Measurements from ENCODE around the gene RAPGEF5.

The RAPGEF5 gene

GRCh38 chr7:22252936-22253536 is 103.9 kb downstream of the RAPGEF5 start:
- no peak for DNase-seq

- DNase-seq = no peak
Observed at GRCh38 chr7:22252016-22252415, 104.9 kb downstream of the RAPGEF5 start.

GRCh38 chr7:22251281-22251680 is 105.7 kb downstream of the RAPGEF5 start:
- no peak for DNase-seq

- no peak for DNase-seq
Observed at GRCh38 chr7:22250390-22250789, 106.6 kb downstream of the RAPGEF5 start.

GRCh38 chr7:22248111-22248809 is 108.7 kb downstream of the RAPGEF5 start:
- DNase-seq = no peak

GRCh38 chr7:22241805-22242390 is 115.1 kb downstream of the RAPGEF5 start:
- no peak for DNase-seq

GRCh38 chr7:22240904-22241571 is 115.9 kb downstream of the RAPGEF5 start:
- no peak for DNase-seq

- DNase-seq = no peak
Observed at GRCh38 chr7:22238354-22239311, 118.3 kb downstream of the RAPGEF5 start.

GRCh38 chr7:22235134-22235533 is 121.8 kb downstream of the RAPGEF5 start:
- no peak for DNase-seq

- DNase-seq = no peak
Observed at GRCh38 chr7:22234227-22234626, 122.7 kb downstream of the RAPGEF5 start.

- no peak for DNase-seq
Observed at GRCh38 chr7:22231806-22232205, 125.1 kb downstream of the RAPGEF5 start.

GRCh38 chr7:22231141-22231540 is 125.8 kb downstream of the RAPGEF5 start:
- no peak for DNase-seq

GRCh38 chr7:22230238-22230637 is 126.7 kb downstream of the RAPGEF5 start:
- no peak for DNase-seq

- no peak for DNase-seq
Observed at GRCh38 chr7:22229148-22229547, 127.8 kb downstream of the RAPGEF5 start.

- no peak for DNase-seq
Observed at GRCh38 chr7:22223807-22224206, 133.1 kb downstream of the RAPGEF5 start.

GRCh38 chr7:22220941-22221340 is 136.0 kb downstream of the RAPGEF5 start:
- no peak for DNase-seq

GRCh38 chr7:22219739-22220493 is 137.0 kb downstream of the RAPGEF5 start:
- DNase-seq = no peak

- no peak for DNase-seq
Observed at GRCh38 chr7:22219036-22219435, 137.9 kb downstream of the RAPGEF5 start.

GRCh38 chr7:22216832-22217475 is 140.0 kb downstream of the RAPGEF5 start:
- no peak for DNase-seq

GRCh38 chr7:22216309-22216708 is 140.6 kb downstream of the RAPGEF5 start:
- no peak for DNase-seq

- DNase-seq = no peak
Observed at GRCh38 chr7:22214000-22214399, 143.0 kb downstream of the RAPGEF5 start.
